ENCODE results near the gene SCLT1. TPM values are rescaled to one million over a fixed set of nuclear protein-coding genes. Genes with fewer than 3 reads are reported as not detected.

Gene SCLT1
- total and polyA plus RNA-seq, 2 of the 4 experiments (the other 2 are of a cell fraction) = 4.9 to 7.7 TPM

DNA sequence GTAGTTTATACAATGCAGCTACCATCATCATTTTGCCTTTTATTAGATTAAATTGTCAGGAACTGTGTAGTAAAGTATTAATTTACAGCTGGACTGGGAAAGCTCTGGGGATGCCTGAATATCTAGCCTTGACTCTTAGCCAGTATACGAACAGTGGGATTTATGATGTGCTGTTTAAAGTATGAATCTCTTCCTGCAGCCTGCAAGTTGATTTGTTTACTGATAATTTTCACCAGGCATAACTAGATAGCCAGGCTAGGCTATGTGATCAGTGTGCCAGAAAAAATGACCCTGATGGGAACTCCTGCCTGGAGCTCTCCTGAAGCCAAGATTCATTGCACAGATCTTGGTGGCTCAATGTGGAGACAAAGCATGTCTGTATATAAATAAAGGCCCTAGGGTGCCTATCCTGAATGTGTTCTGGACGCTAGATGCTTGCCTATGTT lies 119.2 kb downstream of the SCLT1 start:
- H3K4me2 ChIP-seq (ENCODE audit: low read depth, low read length) = no peak overlapping the region
- H2AK5ac ChIP-seq (ENCODE audit: low read depth, low read length) = no peak overlapping the region
- H3K23ac ChIP-seq (ENCODE audit: low read depth, low read length) = no peak overlapping the region
- no peak overlapping the region for H4K5ac ChIP-seq (ENCODE audit: low read depth, low read length)
- H2BK5ac ChIP-seq (ENCODE audit: low read depth, low read length, poor library complexity, severe bottlenecking) = no peak overlapping the region
- POLR2A ChIA-PET (ENCODE audit: unreplicated experiment) = no interaction called here
- TF ChIP-seq USF2 (IDR thresholded peaks at IDR 0.05; ENCODE audit: low read depth, low read length) (no peak), CHD1 (IDR thresholded peaks at IDR 0.05; ENCODE audit: low read depth, low read length) (no peak), FOS (IDR thresholded peaks at IDR 0.05; ENCODE audit: low read depth, low read length) (no peak), RAD21 (IDR thresholded peaks at IDR 0.05; ENCODE audit: low read length) (no peak), CTCF (conservative IDR thresholded peaks at IDR 0.05; ENCODE audit: low read depth, low read length) (no peak), MAFK (IDR thresholded peaks at IDR 0.05; ENCODE audit: low read depth, low read length) (no peak), SMC3 (IDR thresholded peaks at IDR 0.05; ENCODE audit: low read depth, low read length) (no peak), POLR2A (IDR thresholded peaks at IDR 0.05; ENCODE audit: low read depth, low read length) (no peak), CEBPB (IDR thresholded peaks at IDR 0.05; ENCODE audit: low read depth, low read length) (no peak), RCOR1 (IDR thresholded peaks at IDR 0.05; ENCODE audit: insufficient replicate concordance, low read length) (no peak), MXI1 (IDR thresholded peaks at IDR 0.05; ENCODE audit: borderline replicate concordance, low read depth, low read length) (no peak), NFE2L2 (IDR thresholded peaks at IDR 0.05; ENCODE audit: low read depth, low read length) (no peak), RFX5 (IDR thresholded peaks at IDR 0.05; ENCODE audit: low read depth, low read length) (no peak), MAZ (IDR thresholded peaks at IDR 0.05; ENCODE audit: borderline replicate concordance, low read depth, low read length) (no peak), ELK1 (IDR thresholded peaks at IDR 0.05; ENCODE audit: borderline replicate concordance, low read depth, low read length) (no peak), BHLHE40 (IDR thresholded peaks at IDR 0.05; ENCODE audit: low read depth, low read length) (no peak)
- no peak overlapping the region for H3K27ac ChIP-seq (ENCODE audit: insufficient read depth, low read length)
- H2BK120ac ChIP-seq (ENCODE audit: low read depth, low read length) = no peak overlapping the region
- no peaks in the 10 kb centered on the region; a peak in 1 of 4 replicates for H3K79me1 ChIP-seq (ENCODE audit: low read depth in 1 of 2, low read length in 2 of 2)
- BruUV-seq (replicated peaks) = no TSS peak
- no peak overlapping the region for H3K4me3 ChIP-seq (ENCODE audit: insufficient read depth, low read depth, low read length)
- CTCF ChIA-PET = interaction anchor here (0.5 to 1.6 kb wide), 2 partner anchors 10 to 177 kb away, joined by 3 read pairs; no protein-coding TSS in a partner anchor
- in situ Hi-C loops (cut with MboI; ENCODE audit: low sequenced_read_pairs) = no loop called here
- WGBS, 2 experiments (ENCODE audit: extremely low coverage in 2 of 2, insufficient read length in 1 of 2) = no CpG with 5 or more reads among the region's 2 CpGs
- H2BK15ac ChIP-seq (ENCODE audit: low read depth, low read length) = no peak overlapping the region
- no peak overlapping the region for H3K9ac ChIP-seq (ENCODE audit: low read depth, low read length)
- DNase-seq (peak; percentile 25), ATAC-seq (ENCODE audit: low read depth) (peak; percentile 69)
- H3K27me3 ChIP-seq (ENCODE audit: control insufficient read depth, insufficient read depth, low read length) = no peaks in the 10 kb centered on the region
- no peak overlapping the region for H3K56ac ChIP-seq (ENCODE audit: extremely low read depth, insufficient read depth, low read length)
- H3K36me3 ChIP-seq (ENCODE audit: control insufficient read depth, insufficient read depth, low read length) = no peaks in the 10 kb centered on the region
- no peaks in the 10 kb centered on the region for H3K9me3 ChIP-seq (ENCODE audit: control insufficient read depth, insufficient read depth, low read length)
- no peak overlapping the region for H2BK20ac ChIP-seq (ENCODE audit: low read depth, low read length)
- no peak overlapping the region for H3K4ac ChIP-seq (ENCODE audit: low read depth, low read length)
- dilution Hi-C loops (cut with HindIII; ENCODE audit: low sequenced_read_pairs, unreplicated experiment) = no loop called here
- no peaks in the 10 kb centered on the region for H4K20me1 ChIP-seq (ENCODE audit: insufficient read depth, low read length)
- H3K4me1 ChIP-seq (ENCODE audit: control insufficient read depth, insufficient read depth, low read length) = peaks cover 4% of the 10 kb centered on the region
- no peaks in the 10 kb centered on the region for H3K9me1 ChIP-seq (ENCODE audit: insufficient read depth, low read length)
- H4K8ac ChIP-seq (ENCODE audit: low read depth in 2 of 2, low read length in 2 of 2) = no peak overlapping the region
- intact Hi-C loops (cut with micrococcal nuclease) = loop anchor here (5.0 kb wide), 1 partner anchor 82 kb away; no protein-coding TSS in a partner anchor
- no peak overlapping the region for H4K91ac ChIP-seq (ENCODE audit: insufficient read depth, low read depth, low read length)
- no peak overlapping the region for H3K18ac ChIP-seq (ENCODE audit: low read depth, low read length)
- H2AFZ ChIP-seq (replicated peaks; ENCODE audit: low read length, poor library complexity) = no peak overlapping the region
- H3K14ac ChIP-seq (replicated peaks; ENCODE audit: low read depth, low read length) = no peak overlapping the region
- H2AK9ac ChIP-seq (replicated peaks; ENCODE audit: low read depth, low read length, poor library complexity) = no peak overlapping the region
